Loucy (cell line): Measurements from ENCODE around the gene XG.
"Not testable (repeated sequence)": the region's sequence is repeated elsewhere in the genome, so short reads cannot be mapped to it uniquely, and the experiment has no call there.

Experiments used
- H2AFZ ChIP-seq: fragments of 200-600 bp; sonication (generic); 2 replicates; pipeline ENCODE4 v1.6.0; 2016; ENCODE audit warnings: antibody characterized with exemption, mild to moderate bottlenecking, low read length, moderate library complexity
- H3F3A ChIP-seq: fragments of 200-600 bp; 2 replicates; pipeline ENCODE4 v1.6.0; 2016; ENCODE audit warnings: antibody characterized with exemption, low read depth, mild to moderate bottlenecking
- H3K27me3 ChIP-seq: fragments of 200-600 bp; sonication (generic); 2 replicates; pipeline ENCODE4 v1.6.1; 2014; ENCODE audit warnings: low read length, mild to moderate bottlenecking; ENCODE audit not compliant: insufficient read depth, poor library complexity, severe bottlenecking
- H3K36me3 ChIP-seq: fragments of 200-600 bp; sonication (generic); 2 replicates; pipeline ENCODE4 v1.6.1; 2016; ENCODE audit warnings: low read length; ENCODE audit not compliant: insufficient read depth
- H3K4me1 ChIP-seq: fragments of 200-600 bp; sonication (generic); 2 replicates; pipeline ENCODE4 v1.5.1; 2014; ENCODE audit warnings: low read length, mild to moderate bottlenecking; ENCODE audit not compliant: insufficient read depth, poor library complexity, severe bottlenecking
- H3K4me2 ChIP-seq: fragments of 200-600 bp; sonication (generic); 2 replicates; pipeline ENCODE4 v1.6.0; 2014; ENCODE audit warnings: antibody characterized with exemption, low read length, low read depth, mild to moderate bottlenecking; ENCODE audit not compliant: poor library complexity, severe bottlenecking
- H3K4me3 ChIP-seq: fragments of 200-600 bp; sonication (generic); 2 replicates; pipeline ENCODE4 v1.5.1; 2014; ENCODE audit warnings: low read length, mild to moderate bottlenecking, mixed read lengths; ENCODE audit not compliant: poor library complexity, severe bottlenecking
- H3K79me2 ChIP-seq: fragments of 200-600 bp; sonication (generic); 2 replicates; pipeline ENCODE4 v1.6.1; 2014; ENCODE audit warnings: low read length; ENCODE audit not compliant: insufficient read depth
- H3K9ac ChIP-seq: fragments of 200-600 bp; sonication (generic); 2 replicates; pipeline ENCODE4 v1.6.0; 2014; ENCODE audit warnings: mild to moderate bottlenecking, low read depth, low read length, moderate library complexity; ENCODE audit not compliant: poor library complexity, severe bottlenecking
- H3K9me2 ChIP-seq: fragments of 200-600 bp; sonication (generic); replicated peaks from 2 replicates; pipeline ENCODE4 v1.6.1; 2016; ENCODE audit warnings: low read depth, low read length, mixed read lengths
- H3K9me3 ChIP-seq: fragments of 200-600 bp; sonication (generic); 2 replicates; pipeline ENCODE4 v1.6.1; 2014; ENCODE audit warnings: mild to moderate bottlenecking, antibody characterized with exemption, low read length, low read depth; ENCODE audit not compliant: insufficient read depth
- H4K20me1 ChIP-seq: fragments of 200-600 bp; sonication (generic); 2 replicates; pipeline ENCODE4 v1.6.0; 2014; ENCODE audit warnings: antibody characterized with exemption, low read length, mild to moderate bottlenecking; ENCODE audit not compliant: insufficient read depth, poor library complexity, severe bottlenecking
- EZH2phosphoT487 ChIP-seq: fragments of 200-600 bp; IDR thresholded peaks from 2 replicates; pipeline ENCODE4 v1.6.1; 2018; ENCODE audit warnings: antibody characterized with exemption, mild to moderate bottlenecking, moderate library complexity, borderline replicate concordance
- TF ChIP-seq, protein P1 (sequence below): fragments of 200-600 bp; sonication (generic); conservative IDR thresholded peaks from 2 replicates; pipeline ENCODE4 v1.5.1; 2014; ENCODE audit warnings: mild to moderate bottlenecking, antibody characterized with exemption, low read length

XG gene

DNA sequence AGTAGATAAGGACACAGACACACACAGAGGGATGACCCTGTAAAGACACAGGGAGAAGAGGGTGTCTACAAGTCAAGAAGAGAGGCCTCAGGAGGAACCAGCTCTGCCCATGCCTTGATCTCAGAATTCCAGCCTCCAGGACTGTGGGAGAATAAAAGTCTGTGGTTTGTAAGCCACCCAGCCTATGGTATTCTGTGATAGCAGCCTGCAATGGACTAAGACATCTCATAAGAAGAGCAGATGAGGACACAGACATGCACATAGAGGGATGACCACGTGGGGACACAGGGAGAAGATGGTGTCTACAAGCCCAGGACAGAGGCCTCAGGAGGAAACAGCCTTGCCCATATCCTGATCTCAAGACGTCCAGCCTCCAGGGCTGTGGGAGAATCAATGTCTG, 9.4 kb downstream of the XG start:
- Histone ChIP-seq H3K9me3 (no peaks in the 10 kb centered on the region), H2AFZ (no peak overlapping the region), H3K4me3 (no peak overlapping the region), H3F3A (no peaks in the 10 kb centered on the region), H3K79me2 (no peaks in the 10 kb centered on the region), H3K36me3 (no peaks in the 10 kb centered on the region), H3K27me3 (no peaks in the 10 kb centered on the region), H3K4me1 (no peaks in the 10 kb centered on the region), H3K9ac (no peak overlapping the region), H3K4me2 (no peak overlapping the region), H4K20me1 (no peaks in the 10 kb centered on the region), H3K9me2 (no peaks in the 10 kb centered on the region)
- TF ChIP-seq, protein P1, sequence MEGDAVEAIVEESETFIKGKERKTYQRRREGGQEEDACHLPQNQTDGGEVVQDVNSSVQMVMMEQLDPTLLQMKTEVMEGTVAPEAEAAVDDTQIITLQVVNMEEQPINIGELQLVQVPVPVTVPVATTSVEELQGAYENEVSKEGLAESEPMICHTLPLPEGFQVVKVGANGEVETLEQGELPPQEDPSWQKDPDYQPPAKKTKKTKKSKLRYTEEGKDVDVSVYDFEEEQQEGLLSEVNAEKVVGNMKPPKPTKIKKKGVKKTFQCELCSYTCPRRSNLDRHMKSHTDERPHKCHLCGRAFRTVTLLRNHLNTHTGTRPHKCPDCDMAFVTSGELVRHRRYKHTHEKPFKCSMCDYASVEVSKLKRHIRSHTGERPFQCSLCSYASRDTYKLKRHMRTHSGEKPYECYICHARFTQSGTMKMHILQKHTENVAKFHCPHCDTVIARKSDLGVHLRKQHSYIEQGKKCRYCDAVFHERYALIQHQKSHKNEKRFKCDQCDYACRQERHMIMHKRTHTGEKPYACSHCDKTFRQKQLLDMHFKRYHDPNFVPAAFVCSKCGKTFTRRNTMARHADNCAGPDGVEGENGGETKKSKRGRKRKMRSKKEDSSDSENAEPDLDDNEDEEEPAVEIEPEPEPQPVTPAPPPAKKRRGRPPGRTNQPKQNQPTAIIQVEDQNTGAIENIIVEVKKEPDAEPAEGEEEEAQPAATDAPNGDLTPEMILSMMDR, result no peak
- no peak for TF ChIP-seq EZH2phosphoT487

DNA sequence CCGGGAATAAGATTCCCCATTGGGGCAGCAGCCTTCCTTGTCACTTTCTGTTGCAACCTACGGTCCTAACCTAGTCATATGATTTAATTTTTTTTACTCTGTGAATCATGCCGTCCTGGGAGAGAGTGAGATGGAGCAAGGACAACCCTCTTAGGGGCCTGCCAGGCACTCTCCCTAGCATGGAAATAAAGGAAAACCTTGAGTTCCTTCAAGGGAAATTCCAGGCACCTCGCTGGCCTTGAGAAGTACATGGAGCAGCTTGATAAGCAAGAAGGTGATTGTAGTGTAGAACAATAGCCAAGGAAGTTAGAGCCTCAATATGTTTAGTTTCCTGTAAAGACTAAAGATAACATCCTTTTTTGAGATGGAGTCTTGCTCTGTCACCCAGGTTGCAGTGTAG, 10.8 kb downstream of the XG start:
- not testable (repeated sequence) for H3K9me3 ChIP-seq, H3K9me2 ChIP-seq, H3K9ac ChIP-seq, H3K27me3 ChIP-seq, H2AFZ ChIP-seq, H3K36me3 ChIP-seq, H3K79me2 ChIP-seq, H3K4me3 ChIP-seq, H3F3A ChIP-seq, H3K4me1 ChIP-seq, H4K20me1 ChIP-seq, H3K4me2 ChIP-seq

DNA sequence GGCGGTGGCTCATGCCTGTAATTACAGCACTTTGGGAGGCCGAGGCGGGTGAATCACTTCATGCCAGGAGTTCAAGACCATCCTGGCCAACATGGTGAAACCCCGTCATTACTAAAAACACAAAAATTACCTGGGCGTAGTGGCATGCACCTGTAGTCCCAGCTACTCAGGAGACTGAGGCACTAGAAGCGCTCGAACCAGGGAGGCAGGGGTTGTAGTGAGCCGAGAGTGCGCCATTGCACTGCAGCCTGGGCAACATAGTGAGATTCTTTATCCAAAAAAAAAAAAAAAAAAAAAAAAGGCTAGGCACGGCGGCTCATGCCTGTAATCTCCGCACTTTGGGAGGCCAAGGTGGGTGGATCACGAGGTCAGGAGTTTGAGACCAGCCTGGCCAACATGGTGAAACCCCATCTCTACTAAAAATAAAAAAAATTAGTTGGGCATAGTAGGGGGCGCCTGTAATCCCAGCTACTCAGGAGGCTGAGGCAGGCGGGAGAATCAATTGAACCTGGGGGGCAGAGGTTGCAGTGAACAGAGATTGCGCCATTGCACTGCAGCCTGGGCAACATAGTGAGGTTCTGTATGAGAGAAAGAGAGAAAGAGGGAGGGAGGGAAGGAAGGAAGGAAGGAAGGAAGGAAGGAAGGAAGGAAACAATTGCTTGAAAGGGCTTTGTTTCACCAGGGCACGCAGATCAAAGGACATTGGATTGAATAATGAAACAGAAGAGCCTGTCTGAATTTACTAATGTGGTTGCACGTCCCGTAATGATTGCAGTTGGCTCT, 13.1 kb downstream of the XG start:
- not testable (repeated sequence) for H3F3A ChIP-seq, H3K9me3 ChIP-seq, H3K27me3 ChIP-seq, H3K4me2 ChIP-seq, H4K20me1 ChIP-seq, H3K4me3 ChIP-seq, H3K4me1 ChIP-seq, H3K9me2 ChIP-seq, H2AFZ ChIP-seq, H3K36me3 ChIP-seq, H3K79me2 ChIP-seq, H3K9ac ChIP-seq

DNA sequence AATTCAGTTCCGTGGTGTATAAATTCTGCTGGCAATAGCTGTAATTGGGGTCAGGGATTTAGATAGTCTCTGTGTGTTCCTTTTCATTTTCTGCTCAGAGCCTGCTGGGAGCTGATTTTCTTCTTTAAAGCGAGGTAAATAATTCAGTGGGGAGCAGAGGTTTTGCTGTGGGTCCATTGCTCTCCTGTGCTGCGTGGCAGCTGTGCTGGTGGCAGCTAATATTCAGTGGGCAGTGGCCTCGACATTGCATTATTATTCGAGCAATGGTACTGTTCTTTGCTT, 13.7 kb downstream of the XG start:
- TF ChIP-seq, protein P1, result no peak
- TF ChIP-seq EZH2phosphoT487, result no peak
- Histone ChIP-seq H3K9ac (no peak overlapping the region), H3K9me3 (no peaks in the 10 kb centered on the region), H3K9me2 (no peaks in the 10 kb centered on the region), H2AFZ (no peak overlapping the region), H4K20me1 (no peaks in the 10 kb centered on the region), H3K4me1 (no peaks in the 10 kb centered on the region), H3K36me3 (no peaks in the 10 kb centered on the region), H3K4me2 (no peak overlapping the region), H3K4me3 (no peak overlapping the region), H3K27me3 (no peaks in the 10 kb centered on the region), H3F3A (no peaks in the 10 kb centered on the region), H3K79me2 (no peaks in the 10 kb centered on the region)
